ENCODE data around the gene C10orf53.

The C10orf53 gene

GRCh38 chr10:49740346-49741107 is 61.1 kb downstream of the C10orf53 start:
- no peak overlapping the region for H3K4me3 ChIP-seq (IDR thresholded peaks at IDR 0.05; ENCODE audit: insufficient read depth, low read depth, low read length)
- no peaks in the 10 kb centered on the region for H4K20me1 ChIP-seq (ENCODE audit: insufficient read depth)
- H3K27me3 ChIP-seq (ENCODE audit: insufficient read depth, low read depth) = no peaks in the 10 kb centered on the region
- TF ChIP-seq, protein P1, sequence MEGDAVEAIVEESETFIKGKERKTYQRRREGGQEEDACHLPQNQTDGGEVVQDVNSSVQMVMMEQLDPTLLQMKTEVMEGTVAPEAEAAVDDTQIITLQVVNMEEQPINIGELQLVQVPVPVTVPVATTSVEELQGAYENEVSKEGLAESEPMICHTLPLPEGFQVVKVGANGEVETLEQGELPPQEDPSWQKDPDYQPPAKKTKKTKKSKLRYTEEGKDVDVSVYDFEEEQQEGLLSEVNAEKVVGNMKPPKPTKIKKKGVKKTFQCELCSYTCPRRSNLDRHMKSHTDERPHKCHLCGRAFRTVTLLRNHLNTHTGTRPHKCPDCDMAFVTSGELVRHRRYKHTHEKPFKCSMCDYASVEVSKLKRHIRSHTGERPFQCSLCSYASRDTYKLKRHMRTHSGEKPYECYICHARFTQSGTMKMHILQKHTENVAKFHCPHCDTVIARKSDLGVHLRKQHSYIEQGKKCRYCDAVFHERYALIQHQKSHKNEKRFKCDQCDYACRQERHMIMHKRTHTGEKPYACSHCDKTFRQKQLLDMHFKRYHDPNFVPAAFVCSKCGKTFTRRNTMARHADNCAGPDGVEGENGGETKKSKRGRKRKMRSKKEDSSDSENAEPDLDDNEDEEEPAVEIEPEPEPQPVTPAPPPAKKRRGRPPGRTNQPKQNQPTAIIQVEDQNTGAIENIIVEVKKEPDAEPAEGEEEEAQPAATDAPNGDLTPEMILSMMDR (conservative IDR thresholded peaks at IDR 0.05; ENCODE audit: low read depth, low read length) = no peak
- no peak overlapping the region for H3K27ac ChIP-seq
- H3K4me2 ChIP-seq = no peak overlapping the region
- no peak overlapping the region for H3K9ac ChIP-seq
- H3K79me2 ChIP-seq (ENCODE audit: insufficient read depth, low read depth) = no peaks in the 10 kb centered on the region
- H2AFZ ChIP-seq (ENCODE audit: low read depth) = no peak overlapping the region
- no peaks in the 10 kb centered on the region for H3K36me3 ChIP-seq (ENCODE audit: insufficient read depth)
- H3K4me1 ChIP-seq (ENCODE audit: low read depth, poor library complexity, severe bottlenecking) = no peaks in the 10 kb centered on the region

GRCh38 chr10:49741108-49741995 is 61.9 kb downstream of the C10orf53 start:
- H3K79me2 ChIP-seq (ENCODE audit: insufficient read depth, low read depth) = no peaks in the 10 kb centered on the region

DNA sequence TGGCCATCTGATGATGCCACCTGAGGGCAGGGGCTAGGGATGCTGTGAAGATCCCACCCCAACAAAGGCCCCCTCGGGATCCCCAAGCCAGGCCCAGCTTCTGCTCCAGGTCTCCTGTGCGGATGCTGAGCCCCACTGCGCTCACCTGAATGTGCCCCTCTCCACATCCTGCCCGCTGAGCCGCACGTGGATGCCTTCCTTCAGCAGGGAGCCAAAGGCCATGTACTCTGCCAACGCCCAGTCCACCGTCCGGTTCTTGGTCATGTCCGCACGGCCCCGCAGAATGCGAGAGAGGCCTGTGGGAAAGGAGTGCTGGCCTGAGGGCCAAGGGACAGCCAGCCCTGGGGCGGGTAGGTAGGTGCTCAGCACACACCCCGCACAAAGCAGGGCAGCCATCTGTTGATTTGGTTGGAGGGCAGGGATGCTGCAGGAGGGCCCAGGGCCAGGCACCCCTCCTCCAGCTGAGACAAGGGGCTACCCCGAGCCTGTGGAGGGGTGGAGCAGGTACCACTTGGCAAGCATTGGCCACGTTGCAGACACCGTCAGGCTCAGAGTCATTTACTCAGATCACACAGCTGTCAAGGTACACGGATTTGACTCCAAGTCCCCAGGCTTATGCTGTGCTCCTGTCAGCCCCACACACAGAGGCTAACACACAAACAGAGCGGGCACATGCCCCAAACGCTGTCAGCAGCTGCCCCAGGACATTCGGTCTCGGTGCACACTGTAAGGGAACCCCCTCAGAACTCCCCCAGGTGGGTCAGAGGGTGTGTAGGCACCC is 63.4 kb downstream of the C10orf53 start:
- Histone ChIP-seq H3K4me1 (ENCODE audit: low read depth, poor library complexity, severe bottlenecking) (no peaks in the 10 kb centered on the region), H4K20me1 (ENCODE audit: insufficient read depth) (no peaks in the 10 kb centered on the region), H3K4me3 (IDR thresholded peaks at IDR 0.05; ENCODE audit: insufficient read depth, low read depth, low read length) (no peak overlapping the region), H3K27me3 (ENCODE audit: insufficient read depth, low read depth) (no peaks in the 10 kb centered on the region), H3K4me2 (no peak overlapping the region), H3K36me3 (ENCODE audit: insufficient read depth) (no peaks in the 10 kb centered on the region), H3K79me2 (ENCODE audit: insufficient read depth, low read depth) (no peaks in the 10 kb centered on the region), H3K9ac (no peak overlapping the region), H2AFZ (ENCODE audit: low read depth) (no peak overlapping the region), H3K27ac (no peak overlapping the region)
- TF ChIP-seq, protein P1 (conservative IDR thresholded peaks at IDR 0.05; ENCODE audit: low read depth, low read length) = no peak

More at GRCh38 chr10:49741108-49741995, 61.9 kb downstream of the C10orf53 start:
- Histone ChIP-seq H3K9ac (no peak overlapping the region), H3K27ac (no peak overlapping the region), H3K4me3 (IDR thresholded peaks at IDR 0.05; ENCODE audit: insufficient read depth, low read depth, low read length) (no peak overlapping the region), H4K20me1 (ENCODE audit: insufficient read depth) (no peaks in the 10 kb centered on the region), H3K4me2 (no peak overlapping the region), H3K27me3 (ENCODE audit: insufficient read depth, low read depth) (no peaks in the 10 kb centered on the region), H3K4me1 (ENCODE audit: low read depth, poor library complexity, severe bottlenecking) (no peaks in the 10 kb centered on the region), H2AFZ (ENCODE audit: low read depth) (no peak overlapping the region), H3K36me3 (ENCODE audit: insufficient read depth) (no peaks in the 10 kb centered on the region)
- TF ChIP-seq, protein P1 (conservative IDR thresholded peaks at IDR 0.05; ENCODE audit: low read depth, low read length) = no peak

DNA sequence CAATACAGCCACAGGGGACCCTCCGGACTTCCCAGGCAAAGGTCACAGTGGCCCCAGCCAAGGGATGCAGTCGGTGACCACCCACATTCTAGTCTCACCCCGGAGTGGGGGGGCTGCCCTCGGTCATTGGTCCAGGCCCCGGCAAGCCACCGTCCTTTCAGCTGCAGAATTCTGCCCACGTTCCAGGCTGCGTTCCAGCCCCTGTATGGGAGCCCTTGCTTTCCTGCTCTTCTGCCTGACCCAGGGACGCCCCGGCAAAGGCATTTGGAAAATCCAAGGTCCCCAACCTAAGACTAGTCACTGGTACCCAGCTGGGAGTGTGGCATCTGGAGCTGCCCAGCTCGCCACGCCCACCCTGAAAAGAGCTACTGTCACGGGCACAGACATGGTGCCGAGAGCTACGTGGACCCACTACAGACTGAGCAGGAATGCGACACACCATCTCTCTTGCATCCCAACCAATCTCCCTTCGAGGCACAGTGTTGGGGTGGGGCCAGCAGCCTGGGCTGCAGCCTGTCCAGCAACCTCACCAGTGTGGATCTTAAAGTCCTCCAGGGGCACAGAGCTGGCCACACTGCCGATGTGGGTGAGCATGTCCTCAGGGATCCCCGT is 64.1 kb downstream of the C10orf53 start:
- Histone ChIP-seq H4K20me1 (ENCODE audit: insufficient read depth) (no peaks in the 10 kb centered on the region), H3K9ac (no peak overlapping the region), H3K27me3 (ENCODE audit: insufficient read depth, low read depth) (no peaks in the 10 kb centered on the region), H3K4me1 (ENCODE audit: low read depth, poor library complexity, severe bottlenecking) (no peaks in the 10 kb centered on the region), H2AFZ (ENCODE audit: low read depth) (no peak overlapping the region), H3K4me3 (IDR thresholded peaks at IDR 0.05; ENCODE audit: insufficient read depth, low read depth, low read length) (no peak overlapping the region), H3K4me2 (no peak overlapping the region), H3K79me2 (ENCODE audit: insufficient read depth, low read depth) (no peaks in the 10 kb centered on the region), H3K27ac (no peak overlapping the region), H3K36me3 (ENCODE audit: insufficient read depth) (no peaks in the 10 kb centered on the region)
- TF ChIP-seq, protein P1 (conservative IDR thresholded peaks at IDR 0.05; ENCODE audit: low read depth, low read length) = no peak

Data from KMS-11 (cell line).